ENCODE data around the gene IGF1R.

DNA sequence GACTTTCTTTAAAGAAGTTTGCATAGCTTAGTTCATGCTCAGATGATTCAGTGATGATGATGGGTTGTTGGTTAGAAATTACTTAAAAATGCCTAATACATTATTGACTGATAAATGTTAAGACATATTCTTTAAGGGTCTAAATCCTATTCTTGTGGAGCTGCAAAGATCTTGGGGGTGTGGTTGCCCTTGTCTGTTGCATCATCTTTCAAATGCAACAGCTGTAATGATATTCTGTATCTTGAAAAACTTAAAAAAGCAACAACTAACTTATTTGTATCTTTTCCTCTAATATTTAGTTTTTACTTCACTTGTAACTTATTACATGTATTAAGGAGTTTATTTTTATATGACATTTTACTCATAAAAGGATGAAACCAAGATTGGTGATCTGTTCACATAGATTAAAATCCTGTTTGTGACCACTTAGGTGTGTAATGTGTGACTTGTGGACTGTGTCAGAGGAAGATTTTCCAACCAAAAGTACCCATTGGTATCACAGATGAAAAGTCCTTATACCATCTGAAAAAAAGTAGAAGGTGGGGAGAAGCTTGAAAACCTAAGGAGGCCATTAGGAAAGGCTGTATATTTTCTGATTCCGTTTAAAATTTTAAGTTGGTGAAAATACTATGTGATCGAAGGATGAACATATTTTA is 142.8 kb downstream of the IGF1R start:
- TF ChIP-seq, protein P1, sequence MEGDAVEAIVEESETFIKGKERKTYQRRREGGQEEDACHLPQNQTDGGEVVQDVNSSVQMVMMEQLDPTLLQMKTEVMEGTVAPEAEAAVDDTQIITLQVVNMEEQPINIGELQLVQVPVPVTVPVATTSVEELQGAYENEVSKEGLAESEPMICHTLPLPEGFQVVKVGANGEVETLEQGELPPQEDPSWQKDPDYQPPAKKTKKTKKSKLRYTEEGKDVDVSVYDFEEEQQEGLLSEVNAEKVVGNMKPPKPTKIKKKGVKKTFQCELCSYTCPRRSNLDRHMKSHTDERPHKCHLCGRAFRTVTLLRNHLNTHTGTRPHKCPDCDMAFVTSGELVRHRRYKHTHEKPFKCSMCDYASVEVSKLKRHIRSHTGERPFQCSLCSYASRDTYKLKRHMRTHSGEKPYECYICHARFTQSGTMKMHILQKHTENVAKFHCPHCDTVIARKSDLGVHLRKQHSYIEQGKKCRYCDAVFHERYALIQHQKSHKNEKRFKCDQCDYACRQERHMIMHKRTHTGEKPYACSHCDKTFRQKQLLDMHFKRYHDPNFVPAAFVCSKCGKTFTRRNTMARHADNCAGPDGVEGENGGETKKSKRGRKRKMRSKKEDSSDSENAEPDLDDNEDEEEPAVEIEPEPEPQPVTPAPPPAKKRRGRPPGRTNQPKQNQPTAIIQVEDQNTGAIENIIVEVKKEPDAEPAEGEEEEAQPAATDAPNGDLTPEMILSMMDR (IDR thresholded peaks at IDR 0.05; ENCODE audit: poor library complexity): no peak
- no peak for TF ChIP-seq EZH2phosphoT487 (IDR thresholded peaks at IDR 0.05; ENCODE audit: low read depth, severe bottlenecking, unreplicated experiment)
